Panc1 (cell line): ENCODE data around the gene CHTOP. TPM values are rescaled to one million over a fixed set of nuclear protein-coding genes. Genes with fewer than 3 reads are reported as not detected.

Experiments
- ATAC-seq: fragments of 200-7000 bp; cut with Tn5 transposase; 2 replicates; pipeline ENCODE4 v1.9.1; 2020; ENCODE audit warnings: mild to moderate bottlenecking, moderate library complexity
- BruUV-seq: library from RNA; stranded (reverse); fragments of 400-500 nt; replicated peaks from 2 replicates; lab custom pipeline; 2021; lab: Mats Ljungman, UMichigan
- CTCF ChIA-PET: fragments of 300-600 bp; sonication (Branson Sonifier 250); formaldehyde crosslinking; loops from one replicate; lab custom pipeline; 2022; ENCODE audit warnings: antibody characterized with exemption; lab: Charles Lee
- POLR2A ChIA-PET: fragments of 300-600 bp; sonication (Branson Sonifier 250); formaldehyde crosslinking; loops from one replicate; lab custom pipeline; 2022; ENCODE audit warnings: antibody characterized with exemption; lab: Charles Lee
- DNase-seq: peaks from one replicate; pipeline ENCODE4 v3.0.0-alpha.2; 2010; ENCODE audit warnings: low read depth, low spot score
- H3K27ac ChIP-seq: 2 replicates; pipeline ENCODE4 v1.5.1; 2011; ENCODE audit warnings: mild to moderate bottlenecking, low read length, inconsistent platforms
- H3K27me3 ChIP-seq: fragments of 200-500 bp; sonication (Bioruptor generic); 2 replicates; pipeline ENCODE4 v1.6.0; 2014; ENCODE audit warnings: low read length, inconsistent platforms; ENCODE audit not compliant: control insufficient read depth, insufficient read depth
- H3K36me3 ChIP-seq: fragments of 200-500 bp; sonication (Bioruptor generic); 2 replicates; pipeline ENCODE4 v1.5.1; 2014; ENCODE audit warnings: inconsistent platforms, mild to moderate bottlenecking, low read length, moderate library complexity; ENCODE audit not compliant: control insufficient read depth, insufficient read depth
- H3K4me1 ChIP-seq: 2 replicates; pipeline ENCODE4 v1.5.1; 2011; ENCODE audit warnings: inconsistent platforms, mild to moderate bottlenecking, low read length, moderate library complexity; ENCODE audit not compliant: control insufficient read depth, insufficient read depth
- H3K4me3 ChIP-seq, 2 experiments: 2 replicates each; pipeline ENCODE4 v1.5.1; 2011 to 2012; ENCODE audit warnings: low read depth in 2 of 2, low read length in 2 of 2, mild to moderate bottlenecking in 2 of 2, inconsistent platforms in 1 of 2, moderate library complexity in 1 of 2
- H3K9me3 ChIP-seq: fragments of 200-500 bp; sonication (Bioruptor generic); 2 replicates; pipeline ENCODE4 v1.5.1; 2014; ENCODE audit warnings: low read depth, mild to moderate bottlenecking, inconsistent platforms, low read length, moderate library complexity; ENCODE audit not compliant: control insufficient read depth, insufficient read depth
- POLR2AphosphoS5 ChIP-seq: IDR thresholded peaks from 2 replicates; pipeline ENCODE4 v1.6.1; 2012; ENCODE audit warnings: mild to moderate bottlenecking, low read depth, low read length, moderate library complexity
- SIN3A ChIP-seq: IDR thresholded peaks from 2 replicates; pipeline ENCODE4 v1.6.1; 2012; ENCODE audit warnings: low read depth, mild to moderate bottlenecking, low read length, moderate library complexity, borderline replicate concordance; ENCODE audit not compliant: insufficient read depth
- TCF7L2 ChIP-seq: IDR thresholded peaks from 2 replicates; pipeline ENCODE4 v1.6.1; 2011; ENCODE audit warnings: mild to moderate bottlenecking, low read depth, low read length, inconsistent platforms
- in situ Hi-C: cut with HindIII; loops from 2 replicates; pipeline ENCODE4 v1.10.0; 2016; ENCODE audit warnings: low sequenced_read_pairs, low pct_unique_long_range_greater_than_20kb
- intact Hi-C: fragments of 100-400 bp; cut with micrococcal nuclease; formaldehyde crosslinking; loops from one replicate; pipeline ENCODE4 v1.10.0; 2022; ENCODE audit not compliant: unreplicated experiment
- total RNA-seq: library from RNA; stranded (reverse); gene quantifications from one replicate; pipeline ENCODE4 v1.2.1, GENCODE V29; 2021; ENCODE audit not compliant: unreplicated experiment
- TF ChIP-seq, protein P1 (sequence below): fragments of 450-650 bp; IDR thresholded peaks from 2 replicates; pipeline ENCODE4 v1.5.1; 2017; ENCODE audit warnings: mild to moderate bottlenecking
- TF ChIP-seq, protein P2 (sequence below), 2 experiments: IDR thresholded peaks; 2 replicates each; pipeline ENCODE4 v1.6.1; 2011 to 2012; ENCODE audit warnings: low read depth in 2 of 2, control low read depth in 1 of 2, low read length in 1 of 2, mild to moderate bottlenecking in 1 of 2, moderate library complexity in 1 of 2; ENCODE audit not compliant: insufficient read depth in 1 of 2

Gene CHTOP
- total RNA-seq, 1 experiment from 2014 or later, result 87.0 TPM

DNA sequence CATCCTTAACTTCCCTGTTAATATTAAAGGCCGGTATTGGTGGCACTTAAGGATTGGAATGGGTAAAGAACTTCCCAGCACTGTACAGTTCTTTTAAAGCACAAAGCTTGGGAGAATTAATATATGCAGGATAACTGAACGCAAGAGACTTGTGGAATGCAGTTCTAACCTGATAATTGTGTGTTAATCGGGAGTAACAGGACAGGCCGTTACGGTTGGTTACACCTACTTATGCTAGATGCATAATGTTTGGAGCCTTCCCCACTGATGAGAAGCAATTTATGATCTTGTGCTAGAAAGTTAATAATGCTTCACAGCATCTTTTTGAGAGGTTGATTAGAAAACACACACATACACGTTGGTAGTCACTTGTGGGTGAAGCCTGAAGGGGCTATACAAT, 7.0 kb downstream of the CHTOP start:
- ChIA-PET POLR2A (no interaction called here), CTCF (no interaction called here)

DNA sequence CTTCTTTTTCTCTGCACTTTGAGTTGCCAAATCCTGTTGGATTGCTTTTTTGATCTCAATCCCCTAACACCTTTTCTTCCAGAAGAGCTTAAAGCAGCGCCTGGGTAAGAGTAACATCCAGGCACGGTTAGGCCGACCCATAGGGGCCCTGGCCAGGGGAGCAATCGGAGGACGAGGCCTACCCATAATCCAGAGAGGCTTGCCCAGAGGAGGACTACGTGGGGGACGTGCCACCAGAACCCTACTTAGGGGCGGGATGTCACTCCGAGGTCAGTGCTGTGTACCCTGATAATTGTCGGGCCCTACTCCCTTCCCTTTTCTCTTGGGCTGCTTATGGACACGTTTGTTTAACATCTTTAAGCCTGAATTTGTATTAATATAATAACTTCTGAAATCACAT, 8.3 kb downstream of the CHTOP start:
- no peaks in the 10 kb centered on the region for H3K4me1 ChIP-seq
- no TSS peak for BruUV-seq
- no peak overlapping the region for H3K27ac ChIP-seq
- no peaks in the 10 kb centered on the region for H3K9me3 ChIP-seq
- DNase-seq (no peak), ATAC-seq (no peak)
- TF ChIP-seq, protein P1, sequence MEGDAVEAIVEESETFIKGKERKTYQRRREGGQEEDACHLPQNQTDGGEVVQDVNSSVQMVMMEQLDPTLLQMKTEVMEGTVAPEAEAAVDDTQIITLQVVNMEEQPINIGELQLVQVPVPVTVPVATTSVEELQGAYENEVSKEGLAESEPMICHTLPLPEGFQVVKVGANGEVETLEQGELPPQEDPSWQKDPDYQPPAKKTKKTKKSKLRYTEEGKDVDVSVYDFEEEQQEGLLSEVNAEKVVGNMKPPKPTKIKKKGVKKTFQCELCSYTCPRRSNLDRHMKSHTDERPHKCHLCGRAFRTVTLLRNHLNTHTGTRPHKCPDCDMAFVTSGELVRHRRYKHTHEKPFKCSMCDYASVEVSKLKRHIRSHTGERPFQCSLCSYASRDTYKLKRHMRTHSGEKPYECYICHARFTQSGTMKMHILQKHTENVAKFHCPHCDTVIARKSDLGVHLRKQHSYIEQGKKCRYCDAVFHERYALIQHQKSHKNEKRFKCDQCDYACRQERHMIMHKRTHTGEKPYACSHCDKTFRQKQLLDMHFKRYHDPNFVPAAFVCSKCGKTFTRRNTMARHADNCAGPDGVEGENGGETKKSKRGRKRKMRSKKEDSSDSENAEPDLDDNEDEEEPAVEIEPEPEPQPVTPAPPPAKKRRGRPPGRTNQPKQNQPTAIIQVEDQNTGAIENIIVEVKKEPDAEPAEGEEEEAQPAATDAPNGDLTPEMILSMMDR, result no peak
- TF ChIP-seq POLR2AphosphoS5, result no peak
- TF ChIP-seq SIN3A, result no peak
- TF ChIP-seq TCF7L2, result no peak
- TF ChIP-seq, protein P2, sequence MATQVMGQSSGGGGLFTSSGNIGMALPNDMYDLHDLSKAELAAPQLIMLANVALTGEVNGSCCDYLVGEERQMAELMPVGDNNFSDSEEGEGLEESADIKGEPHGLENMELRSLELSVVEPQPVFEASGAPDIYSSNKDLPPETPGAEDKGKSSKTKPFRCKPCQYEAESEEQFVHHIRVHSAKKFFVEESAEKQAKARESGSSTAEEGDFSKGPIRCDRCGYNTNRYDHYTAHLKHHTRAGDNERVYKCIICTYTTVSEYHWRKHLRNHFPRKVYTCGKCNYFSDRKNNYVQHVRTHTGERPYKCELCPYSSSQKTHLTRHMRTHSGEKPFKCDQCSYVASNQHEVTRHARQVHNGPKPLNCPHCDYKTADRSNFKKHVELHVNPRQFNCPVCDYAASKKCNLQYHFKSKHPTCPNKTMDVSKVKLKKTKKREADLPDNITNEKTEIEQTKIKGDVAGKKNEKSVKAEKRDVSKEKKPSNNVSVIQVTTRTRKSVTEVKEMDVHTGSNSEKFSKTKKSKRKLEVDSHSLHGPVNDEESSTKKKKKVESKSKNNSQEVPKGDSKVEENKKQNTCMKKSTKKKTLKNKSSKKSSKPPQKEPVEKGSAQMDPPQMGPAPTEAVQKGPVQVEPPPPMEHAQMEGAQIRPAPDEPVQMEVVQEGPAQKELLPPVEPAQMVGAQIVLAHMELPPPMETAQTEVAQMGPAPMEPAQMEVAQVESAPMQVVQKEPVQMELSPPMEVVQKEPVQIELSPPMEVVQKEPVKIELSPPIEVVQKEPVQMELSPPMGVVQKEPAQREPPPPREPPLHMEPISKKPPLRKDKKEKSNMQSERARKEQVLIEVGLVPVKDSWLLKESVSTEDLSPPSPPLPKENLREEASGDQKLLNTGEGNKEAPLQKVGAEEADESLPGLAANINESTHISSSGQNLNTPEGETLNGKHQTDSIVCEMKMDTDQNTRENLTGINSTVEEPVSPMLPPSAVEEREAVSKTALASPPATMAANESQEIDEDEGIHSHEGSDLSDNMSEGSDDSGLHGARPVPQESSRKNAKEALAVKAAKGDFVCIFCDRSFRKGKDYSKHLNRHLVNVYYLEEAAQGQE (IDR thresholded peaks at IDR 0.05; ENCODE audit: insufficient read depth in 1 of 2, low read depth in 2 of 2, low read length in 1 of 2), result no peak
- H3K36me3 ChIP-seq, result peaks cover 60% of the 10 kb centered on the region
- intact Hi-C loops (no loop called here), in situ Hi-C loops (no loop called here)
- H3K27me3 ChIP-seq, result no peaks in the 10 kb centered on the region
- POLR2A ChIA-PET, result no interaction called here
- CTCF ChIA-PET, result no interaction called here
- no peak overlapping the region for H3K4me3 ChIP-seq

More for the DNA sequence above, 7.0 kb downstream of the CHTOP start:
- Histone ChIP-seq H3K9me3 (no peaks in the 10 kb centered on the region), H3K27me3 (no peaks in the 10 kb centered on the region), H3K36me3 (peaks cover 69% of the 10 kb centered on the region), H3K4me3 (no peak overlapping the region), H3K4me1 (peaks cover under 1% of the 10 kb centered on the region; the same call in 1 of the 2 replicates), H3K27ac (no peak overlapping the region)
- in situ Hi-C loops (no loop called here), intact Hi-C loops (no loop called here)
- DNase-seq (no peak), ATAC-seq (no peak)
- BruUV-seq, result no TSS peak
- TF ChIP-seq SIN3A (no peak), POLR2AphosphoS5 (peak; percentile 35; the same call in 1 of the 2 replicates)

DNA sequence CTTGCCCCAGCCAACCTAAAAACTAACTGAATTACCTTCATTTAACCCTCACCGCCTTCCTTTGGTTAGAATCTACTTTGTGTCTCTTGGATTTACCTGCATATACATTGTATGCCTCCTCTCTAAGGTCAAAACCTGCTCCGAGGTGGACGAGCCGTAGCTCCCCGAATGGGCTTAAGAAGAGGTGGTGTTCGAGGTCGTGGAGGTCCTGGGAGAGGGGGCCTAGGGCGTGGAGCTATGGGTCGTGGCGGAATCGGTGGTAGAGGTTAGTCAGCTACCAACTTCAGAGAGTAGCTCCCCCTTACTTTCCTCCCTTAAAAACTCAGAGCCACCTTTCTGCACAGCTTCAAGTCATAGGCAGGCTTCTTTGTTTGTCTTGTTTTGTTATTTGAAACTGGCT, 9.2 kb downstream of the CHTOP start:
- no peaks in the 10 kb centered on the region for H3K4me1 ChIP-seq
- intact Hi-C loops, result no loop called here
- ChIA-PET CTCF (no interaction called here), POLR2A (interaction anchor here (1.0 kb wide), 1 partner anchor 9 kb away, joined by 4 read pairs; the partner anchor contains the start of gene CHTOP)
- no peaks in the 10 kb centered on the region for H3K9me3 ChIP-seq
- BruUV-seq, result no TSS peak
- peaks cover 53% of the 10 kb centered on the region for H3K36me3 ChIP-seq
- ATAC-seq (no peak), DNase-seq (no peak)
- H3K4me3 ChIP-seq, result no peak overlapping the region
- TF ChIP-seq, protein P2 (IDR thresholded peaks at IDR 0.05; ENCODE audit: insufficient read depth in 1 of 2, low read depth in 2 of 2, low read length in 1 of 2), result no peak
- TF ChIP-seq POLR2AphosphoS5 (no peak), SIN3A (no peak), TCF7L2 (no peak)
- TF ChIP-seq, protein P1, result no peak
- no peak overlapping the region for H3K27ac ChIP-seq
- H3K27me3 ChIP-seq, result no peaks in the 10 kb centered on the region
- in situ Hi-C loops, result no loop called here
